ENCODE data around the gene HOXC4.
"Not testable (repeated sequence)": the region's sequence is repeated elsewhere in the genome, so short reads cannot be mapped to it uniquely, and the experiment has no call there.

The HOXC4 gene

GRCh38 chr12:54075974-54076373 lies 22.3 kb downstream of the HOXC4 start:
- TF ChIP-seq CTCF (IDR thresholded peaks at IDR 0.05; ENCODE audit: borderline replicate concordance, control extremely low read depth, extremely low read depth, insufficient read depth, missing control alignments), result no peak
- DNase-seq (ENCODE audit: low spot score), result no peak
- in situ Hi-C loops (cut with MboI; ENCODE audit: low sequenced_read_pairs, unreplicated experiment), result no loop called here

GRCh38 chr12:54077843-54078242 lies 24.2 kb downstream of the HOXC4 start:
- in situ Hi-C loops (cut with MboI; ENCODE audit: low sequenced_read_pairs, unreplicated experiment), result not testable (repeated sequence)

GRCh38 chr12:54079115-54079514 lies 25.5 kb downstream of the HOXC4 start:
- in situ Hi-C loops (cut with MboI; ENCODE audit: low sequenced_read_pairs, unreplicated experiment); DNase-seq (ENCODE audit: low spot score): not testable (repeated sequence)

More at GRCh38 chr12:54077843-54078242, 24.2 kb downstream of the HOXC4 start:
- DNase-seq (ENCODE audit: low spot score), result not testable (repeated sequence)

- in situ Hi-C loops (cut with MboI; ENCODE audit: low sequenced_read_pairs, unreplicated experiment); DNase-seq (ENCODE audit: low spot score): not testable (repeated sequence)
Measured at GRCh38 chr12:54080008-54080924, 26.6 kb downstream of the HOXC4 start.

GRCh38 chr12:54081053-54081514 lies 27.4 kb downstream of the HOXC4 start:
- in situ Hi-C loops (cut with MboI; ENCODE audit: low sequenced_read_pairs, unreplicated experiment); DNase-seq (ENCODE audit: low spot score): not testable (repeated sequence)

GRCh38 chr12:54081581-54082396 lies 28.2 kb downstream of the HOXC4 start:
- in situ Hi-C loops (cut with MboI; ENCODE audit: low sequenced_read_pairs, unreplicated experiment); DNase-seq (ENCODE audit: low spot score): not testable (repeated sequence)

- TF ChIP-seq CTCF (IDR thresholded peaks at IDR 0.05; ENCODE audit: borderline replicate concordance, control extremely low read depth, extremely low read depth, insufficient read depth, missing control alignments), result no peak
- in situ Hi-C loops (cut with MboI; ENCODE audit: low sequenced_read_pairs, unreplicated experiment), result no loop called here
- DNase-seq (ENCODE audit: low spot score), result no peak
Measured at GRCh38 chr12:54082397-54082892, 28.8 kb downstream of the HOXC4 start.

- in situ Hi-C loops (cut with MboI; ENCODE audit: low sequenced_read_pairs, unreplicated experiment); DNase-seq (ENCODE audit: low spot score): not testable (repeated sequence)
Measured at GRCh38 chr12:54088011-54088410, 34.4 kb downstream of the HOXC4 start.

GRCh38 chr12:54089465-54089864 lies 35.8 kb downstream of the HOXC4 start:
- in situ Hi-C loops (cut with MboI; ENCODE audit: low sequenced_read_pairs, unreplicated experiment); DNase-seq (ENCODE audit: low spot score): not testable (repeated sequence)

- DNase-seq (ENCODE audit: low spot score); in situ Hi-C loops (cut with MboI; ENCODE audit: low sequenced_read_pairs, unreplicated experiment): not testable (repeated sequence)
Measured at GRCh38 chr12:54090312-54090711, 36.7 kb downstream of the HOXC4 start.

- in situ Hi-C loops (cut with MboI; ENCODE audit: low sequenced_read_pairs, unreplicated experiment), result not testable (repeated sequence)
Measured at GRCh38 chr12:54092943-54093342, 39.3 kb downstream of the HOXC4 start.

GRCh38 chr12:54095928-54096327 lies 42.3 kb downstream of the HOXC4 start:
- in situ Hi-C loops (cut with MboI; ENCODE audit: low sequenced_read_pairs, unreplicated experiment); DNase-seq (ENCODE audit: low spot score): not testable (repeated sequence)

More at GRCh38 chr12:54092943-54093342, 39.3 kb downstream of the HOXC4 start:
- not testable (repeated sequence) for DNase-seq (ENCODE audit: low spot score)

GRCh38 chr12:54098644-54099043 lies 45.0 kb downstream of the HOXC4 start:
- DNase-seq (ENCODE audit: low spot score); in situ Hi-C loops (cut with MboI; ENCODE audit: low sequenced_read_pairs, unreplicated experiment): not testable (repeated sequence)

GRCh38 chr12:54100588-54100987 lies 47.0 kb downstream of the HOXC4 start:
- DNase-seq (ENCODE audit: low spot score); in situ Hi-C loops (cut with MboI; ENCODE audit: low sequenced_read_pairs, unreplicated experiment): not testable (repeated sequence)

GRCh38 chr12:54102223-54102622 lies 48.6 kb downstream of the HOXC4 start:
- DNase-seq (ENCODE audit: low spot score); in situ Hi-C loops (cut with MboI; ENCODE audit: low sequenced_read_pairs, unreplicated experiment): not testable (repeated sequence)

Data from GM13976 (cell line).